H1 (cell line): ENCODE measurements around the gene ACOX1. TPM values are rescaled to one million over a fixed set of nuclear protein-coding genes. Genes with fewer than 3 reads are reported as not detected.

ENCODE experiments used
- ATF2 ChIP-seq: IDR thresholded peaks from 2 replicates; pipeline ENCODE4 v1.6.1; 2012; ENCODE audit warnings: low read length, inconsistent platforms
- CREB1 ChIP-seq: IDR thresholded peaks from 2 replicates; pipeline ENCODE4 v1.6.1; 2012; ENCODE audit warnings: inconsistent platforms
- E2F6 ChIP-seq: IDR thresholded peaks from 2 replicates; pipeline ENCODE4 v1.6.1; 2012; ENCODE audit warnings: inconsistent platforms
- NRF1 ChIP-seq: IDR thresholded peaks from 2 replicates; pipeline ENCODE4 v1.6.1; 2011; ENCODE audit warnings: mild to moderate bottlenecking, low read depth, low read length, improper control_type of control experiment
- RNF2 ChIP-seq: fragments of 200-900, 300-1000 bp; sonication (generic); IDR thresholded peaks from 2 replicates; pipeline ENCODE4 v1.7.1; 2016; ENCODE audit warnings: borderline replicate concordance, low read depth, mild to moderate bottlenecking, antibody characterized with exemption, low read length; ENCODE audit not compliant: poor library complexity, severe bottlenecking; ENCODE audit errors: missing control alignments
- RXRA ChIP-seq: IDR thresholded peaks from 2 replicates; pipeline ENCODE4 v1.6.1; 2011; ENCODE audit warnings: low read depth, mild to moderate bottlenecking, low read length, moderate library complexity; ENCODE audit not compliant: insufficient read depth
- TCF12 ChIP-seq: IDR thresholded peaks from 2 replicates; pipeline ENCODE4 v1.6.1; 2011; ENCODE audit warnings: low read depth, mild to moderate bottlenecking, low read length
- polyA plus RNA-seq, 7 experiments: library from polyadenylated mRNA; depleted of rRNA in 3 of 7; stranded (reverse) in 5 of 7; unstranded in 2 of 7; fragments of >200 nt in 5 of 7; fragments of 200-250 nt in 2 of 7; gene quantifications; 1 replicate in 5 of 7; 2 replicates in 1 of 7; 4 replicates in 1 of 7; pipeline versions ENCODE4 v1.2.1 to v1.2.3, GENCODE V29; 2011 to 2013; ENCODE audit warnings: missing spikeins in 2 of 7, mixed read lengths in 2 of 7
- total RNA-seq: library from RNA; stranded (reverse); fragmentation: NEBNext Ultra II Directional; extraction: Animal tissue kit (Norgen Biotek cat#: 25700); gene quantifications from 2 replicates; pipeline ENCODE4 v1.2.1, GENCODE V29; 2021

The ACOX1 gene
- total and polyA plus RNA-seq, 2 of the 8 experiments (the other 6 are each of a cell fraction or from before 2014, with no cell fraction given): 10.5 to 30.4 TPM

GRCh38 chr17:75896415-75897159, 82.4 kb downstream of the ACOX1 start, which contains the start of gene TRIM65 (continued):
- no peak for TF ChIP-seq E2F6
- no peak for TF ChIP-seq ATF2
- TF ChIP-seq RXRA: no peak
- TF ChIP-seq TCF12: no peak
- no peak for TF ChIP-seq NRF1
- no peak for TF ChIP-seq RNF2
- peak; percentile 54 for TF ChIP-seq CREB1
